Urinary bladder (tissue), 4 donors: ENCODE measurements around the gene LAMC3. TPM values are rescaled to one million over a fixed set of nuclear protein-coding genes. Genes with fewer than 3 reads are reported as not detected.
A peak's percentile ranks its signal among the peaks of the same experiment; 100 is the strongest.

ENCODE experiments used
- DNase-seq: peaks from one replicate; pipeline ENCODE4 v3.0.0-alpha.2; 2015; ENCODE audit errors: extremely low spot score
- H3K27ac ChIP-seq: one replicate; pipeline ENCODE4 v1.5.1; 2013; ENCODE audit warnings: low read depth, mild to moderate bottlenecking, moderate library complexity
- H3K36me3 ChIP-seq: one replicate; pipeline ENCODE4 v1.6.1; 2013; ENCODE audit warnings: mild to moderate bottlenecking, moderate library complexity; ENCODE audit not compliant: insufficient read depth
- H3K4me1 ChIP-seq: one replicate; pipeline ENCODE4 v1.6.1; 2013; ENCODE audit warnings: mild to moderate bottlenecking, moderate library complexity; ENCODE audit not compliant: insufficient read depth
- H3K4me3 ChIP-seq: one replicate; pipeline ENCODE4 v1.5.1; 2013; ENCODE audit warnings: low read depth, low read length
- WGBS: extraction: QIAGEN DNeasy Blood & Tissue Kit; methylation state at CpG from one replicate; pipeline ENCODE4 v1.1.7; 2013; 5-methylcytosine and 5-hydroxymethylcytosine counted together
- polyA plus RNA-seq: library from polyadenylated mRNA; stranded (reverse); fragments of 200-250 nt; gene quantifications from one replicate; pipeline ENCODE4 v1.2.3, GENCODE V29; 2013
- total RNA-seq: library from RNA; depleted of rRNA; stranded (reverse); fragments of >200 nt; gene quantifications from one replicate; pipeline ENCODE4 v1.2.3, GENCODE V29; 2014
- donor health status: healthy with polysubstance abuse.
- donor health status: healthy.

Gene LAMC3
- total and polyA plus RNA-seq, 2 donors: 12.2 to 37.1 TPM

DNA sequence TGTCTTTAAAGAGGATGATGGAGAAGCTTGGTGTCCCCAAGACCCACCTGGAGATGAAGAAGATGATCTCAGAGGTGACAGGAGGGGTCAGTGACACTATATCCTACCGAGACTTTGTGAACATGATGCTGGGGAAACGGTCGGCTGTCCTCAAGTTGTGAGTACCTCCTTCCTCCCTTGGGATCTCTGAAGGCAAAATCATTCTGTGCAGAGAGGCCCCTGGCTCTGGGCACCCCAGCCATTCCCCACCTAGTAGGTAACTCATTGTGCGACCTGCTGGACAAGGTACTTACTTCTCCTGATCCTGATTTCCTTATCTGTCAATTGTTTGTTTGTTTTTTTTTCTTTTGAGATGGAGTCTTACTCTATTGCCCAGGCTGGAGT, 108.8 kb downstream of the LAMC3 start:
- Histone ChIP-seq H3K4me1 (no peaks in the 10 kb centered on the region), H3K4me3 (no peak overlapping the region), H3K36me3 (no peaks in the 10 kb centered on the region), H3K27ac (no peak overlapping the region)
- no peak for DNase-seq
- WGBS: 85% methylated on average over 4 of the region's 4 CpGs

DNA sequence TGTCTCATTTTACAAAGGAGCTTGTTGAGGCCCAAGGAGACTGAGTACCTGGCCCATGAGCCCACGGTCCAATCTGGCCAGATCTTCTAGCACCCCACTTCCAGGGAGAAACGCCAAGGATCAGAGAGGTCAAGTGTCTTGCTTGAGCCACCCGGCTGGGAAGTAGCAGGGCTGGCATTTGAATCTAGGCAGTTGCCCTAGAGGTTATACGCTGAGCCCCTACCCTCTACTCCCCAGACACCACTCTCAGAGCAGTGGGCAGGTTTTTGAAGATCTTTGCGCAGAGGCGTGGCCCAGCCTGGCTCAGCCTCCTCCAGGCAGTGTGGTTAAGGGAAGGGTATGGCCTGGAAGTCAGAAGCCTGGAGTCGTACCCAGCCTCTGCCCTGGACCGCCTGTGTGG, 110.6 kb downstream of the LAMC3 start:
- DNase-seq: no peak
- Histone ChIP-seq H3K27ac (no peak overlapping the region), H3K4me1 (no peaks in the 10 kb centered on the region), H3K36me3 (no peaks in the 10 kb centered on the region), H3K4me3 (no peak overlapping the region)
- 86% methylated on average over 8 of the region's 8 CpGs for WGBS

DNA sequence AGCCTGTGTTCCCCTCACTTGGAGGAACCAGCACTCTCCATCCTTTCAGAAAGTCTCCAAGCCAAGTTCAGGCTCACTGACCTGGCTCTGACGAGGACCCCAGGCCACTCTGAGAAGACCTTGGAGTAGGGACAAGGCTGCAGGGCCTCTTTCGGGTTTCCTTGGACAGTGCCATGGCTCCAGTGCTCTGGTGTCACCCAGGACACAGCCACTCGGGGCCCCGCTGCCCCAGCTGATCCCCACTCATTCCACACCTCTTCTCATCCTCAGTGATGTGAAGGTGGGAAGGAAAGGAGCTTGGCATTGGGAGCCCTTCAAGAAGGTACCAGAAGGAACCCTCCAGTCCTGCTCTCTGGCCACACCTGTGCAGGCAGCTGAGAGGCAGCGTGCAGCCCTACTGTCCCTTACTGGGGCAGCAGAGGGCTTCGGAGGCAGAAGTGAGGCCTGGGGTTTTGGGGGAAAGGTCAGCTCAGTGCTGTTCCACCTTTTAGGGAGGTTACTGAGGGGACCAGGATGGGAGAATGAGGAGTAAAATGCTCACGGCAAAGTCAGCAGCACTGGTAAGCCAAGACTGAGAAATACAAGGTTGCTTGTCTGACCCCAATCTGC, 111.8 kb downstream of the LAMC3 start:
- WGBS: 92% methylated on average over 7 of the region's 7 CpGs
- Histone ChIP-seq H3K36me3 (no peaks in the 10 kb centered on the region), H3K4me1 (no peaks in the 10 kb centered on the region), H3K27ac (no peak overlapping the region), H3K4me3 (no peak overlapping the region)
- no peak for DNase-seq

DNA sequence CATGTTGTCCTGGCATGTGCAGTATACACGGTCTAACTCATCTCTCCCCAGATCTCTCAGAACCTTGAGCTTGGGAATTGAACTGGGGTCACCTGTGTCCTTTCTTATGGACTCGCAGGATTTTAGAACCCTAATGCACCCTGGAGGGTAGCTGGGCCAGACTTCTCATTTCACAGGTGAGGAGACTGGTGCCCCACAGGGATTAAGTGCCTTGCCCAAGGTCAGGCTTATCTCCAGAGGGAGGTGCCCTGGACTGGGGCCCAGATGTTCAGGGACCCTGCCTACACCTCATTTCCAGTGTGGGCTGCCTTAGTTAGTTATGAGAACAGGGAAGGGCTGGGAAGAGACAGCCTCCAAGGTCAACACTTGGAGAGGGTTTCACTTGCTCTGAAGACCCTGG, 112.4 kb downstream of the LAMC3 start:
- H3K4me3 ChIP-seq: no peak overlapping the region
- WGBS: 86% methylated on average over 2 of the region's 2 CpGs
- no peaks in the 10 kb centered on the region for H3K4me1 ChIP-seq
- no peak overlapping the region for H3K27ac ChIP-seq
- DNase-seq: no peak
- no peaks in the 10 kb centered on the region for H3K36me3 ChIP-seq

DNA sequence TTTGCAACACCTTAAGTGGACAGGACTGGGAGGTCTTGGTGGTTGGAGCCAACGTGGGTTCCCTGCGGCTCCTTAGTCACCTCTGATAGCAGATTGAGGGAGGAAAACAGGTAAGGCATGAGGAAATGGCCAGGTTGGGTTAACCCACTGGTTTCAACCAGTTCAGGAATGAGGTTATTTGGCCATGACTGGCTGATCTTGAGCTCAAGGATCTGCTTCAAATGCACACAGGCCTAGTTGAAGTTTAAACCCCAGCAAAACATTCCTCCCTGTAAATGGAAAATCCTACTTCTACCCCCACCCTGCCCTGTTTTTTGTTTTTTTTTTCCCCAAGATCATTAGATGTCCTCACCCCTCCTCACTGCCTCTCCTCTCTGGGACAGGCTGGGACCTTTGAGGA, 113.2 kb downstream of the LAMC3 start:
- DNase-seq: no peak
- H3K4me3 ChIP-seq: no peak overlapping the region
- no peaks in the 10 kb centered on the region for H3K4me1 ChIP-seq
- no peak overlapping the region for H3K27ac ChIP-seq
- WGBS: 88% methylated on average over 2 of the region's 2 CpGs
- no peaks in the 10 kb centered on the region for H3K36me3 ChIP-seq

DNA sequence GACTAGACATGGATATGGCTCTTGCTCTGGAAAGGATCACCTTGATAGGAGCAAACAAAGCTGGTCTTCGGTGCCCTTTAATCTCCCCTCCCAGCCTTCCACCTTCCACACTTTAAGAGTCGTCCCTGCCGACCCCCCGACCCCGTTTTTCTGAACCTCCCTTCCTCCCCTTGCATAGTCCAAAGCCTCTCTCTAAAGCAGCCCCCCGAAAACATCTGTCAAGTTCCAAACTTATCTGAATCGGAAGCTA, 116.0 kb downstream of the LAMC3 start:
- 2% methylated on average over 7 of the region's 7 CpGs for WGBS
- Histone ChIP-seq H3K4me1 (no peaks in the 10 kb centered on the region), H3K27ac (peak overlapping the region; percentile 85), H3K4me3 (peak overlapping the region; percentile 45), H3K36me3 (peaks cover 4% of the 10 kb centered on the region)
- DNase-seq: no peak

DNA sequence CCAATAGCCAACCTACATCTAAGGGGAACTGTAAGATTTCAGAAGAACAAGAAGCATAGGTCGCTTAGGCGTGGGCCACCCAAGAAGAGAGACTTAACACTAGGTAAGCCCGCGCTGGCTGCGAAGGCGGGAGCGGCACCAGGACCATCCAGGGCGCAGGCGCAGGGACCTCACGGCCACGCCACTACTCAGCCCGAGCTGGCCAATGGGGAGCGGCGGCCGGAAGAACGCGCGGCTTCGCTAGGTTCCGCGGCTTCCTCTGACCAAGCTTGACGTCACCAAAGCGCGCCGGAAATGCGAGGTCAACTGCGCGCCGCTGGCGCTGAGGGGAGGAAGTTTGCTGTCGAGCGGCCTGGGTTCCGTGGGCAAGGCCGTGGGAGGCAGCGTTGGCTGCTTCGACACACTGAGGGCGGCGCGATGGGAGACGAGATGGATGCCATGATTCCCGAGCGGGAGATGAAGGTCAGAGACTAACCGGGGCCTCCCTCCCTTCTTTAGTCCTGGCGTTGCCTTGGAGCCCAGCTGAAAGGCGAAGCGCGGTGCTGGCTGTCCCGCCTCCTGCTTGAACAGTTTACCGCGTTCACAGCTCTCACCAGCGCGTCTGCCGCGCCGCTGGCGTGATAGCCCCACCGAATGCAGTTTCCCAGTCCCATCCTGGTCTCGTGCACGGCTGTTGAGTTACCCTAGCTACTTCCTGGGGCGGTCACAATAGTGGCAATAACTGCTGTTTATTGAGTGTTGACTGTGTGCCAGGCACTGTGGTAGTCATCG, 116.5 kb downstream of the LAMC3 start, which contains the start of gene NUP214:
Gene NUP214, plus strand, starts transcription at position 299 of the 771 bp plus-strand sequence. Its CDS starts 119 bp downstream, at position 418.
- Histone ChIP-seq H3K27ac (peak within 1 kb of the TSS; percentile 85), H3K4me1 (no peaks in the 10 kb centered on the region), H3K36me3 (peaks cover 4% of the 10 kb centered on the region), H3K4me3 (peak within 1 kb of the TSS; percentile 87)
- WGBS: under 1% methylated on average over 61 of the region's 61 CpGs
- peak; percentile 92 for DNase-seq

DNA sequence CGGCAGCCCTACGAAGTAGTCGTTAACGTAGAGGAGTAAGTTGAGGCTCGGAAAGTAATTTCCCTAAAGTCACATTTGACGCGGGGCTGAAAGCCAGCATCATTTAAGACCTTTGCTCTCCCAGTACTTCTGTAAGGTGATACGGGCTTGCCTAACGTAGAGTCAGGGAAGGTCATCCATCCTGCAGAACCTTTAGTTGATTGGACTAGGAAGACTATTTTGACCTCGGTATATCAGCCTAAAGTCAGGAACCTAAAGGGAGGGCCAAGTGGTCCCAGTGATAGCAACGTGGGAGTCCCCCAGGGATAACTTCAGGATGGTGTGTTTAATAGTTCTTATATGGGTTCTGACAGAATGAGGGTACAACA, 117.1 kb downstream of the LAMC3 start:
- under 1% methylated on average over 11 of the region's 11 CpGs for WGBS
- H3K4me1 ChIP-seq: no peaks in the 10 kb centered on the region
- peaks cover 7% of the 10 kb centered on the region for H3K36me3 ChIP-seq
- DNase-seq: no peak
- H3K4me3 ChIP-seq: peak overlapping the region; percentile 87
- H3K27ac ChIP-seq: peak overlapping the region; percentile 84

DNA sequence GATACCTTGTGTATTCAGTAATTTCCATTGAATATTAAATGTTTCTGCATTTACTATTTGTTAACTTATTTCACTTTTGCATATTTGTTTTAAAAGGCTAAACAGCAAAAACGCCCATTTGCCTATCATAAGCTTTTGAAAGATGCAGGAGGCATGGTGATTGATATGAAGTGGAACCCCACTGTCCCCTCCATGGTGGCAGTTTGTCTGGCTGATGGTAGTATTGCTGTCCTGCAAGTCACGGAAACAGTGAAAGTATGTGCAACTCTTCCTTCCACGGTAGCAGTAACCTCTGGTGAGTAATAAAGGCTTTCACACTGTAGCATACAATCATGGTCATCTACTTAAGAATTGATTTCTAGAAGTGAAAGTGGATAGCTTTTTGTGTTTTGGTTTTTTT, 120.2 kb downstream of the LAMC3 start:
- DNase-seq: no peak
- H3K4me3 ChIP-seq: no peak overlapping the region
- H3K27ac ChIP-seq: no peak overlapping the region
- no peaks in the 10 kb centered on the region for H3K4me1 ChIP-seq
- 84% methylated on average over 3 of the region's 3 CpGs for WGBS
- peaks cover 9% of the 10 kb centered on the region for H3K36me3 ChIP-seq

DNA sequence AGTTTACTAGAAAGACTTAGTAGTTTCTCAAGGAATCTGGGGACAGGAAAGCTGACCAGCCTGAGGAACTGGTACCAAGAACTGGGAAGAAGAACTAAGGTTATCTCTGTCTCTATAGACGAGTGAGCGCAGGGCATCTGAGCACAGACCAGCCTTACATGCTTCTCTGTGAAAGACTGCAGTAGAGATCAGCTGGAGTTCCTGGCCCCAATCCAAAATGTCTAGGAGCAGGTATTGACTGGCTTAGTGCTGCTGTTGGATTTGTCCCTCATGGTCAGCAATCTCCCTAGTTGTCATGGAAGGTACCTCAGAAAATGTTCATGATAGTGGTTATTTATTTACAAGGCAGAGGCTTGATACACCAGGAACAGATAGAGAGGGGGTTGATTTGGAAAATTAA, 129.7 kb downstream of the LAMC3 start:
- Histone ChIP-seq H3K4me1 (no peaks in the 10 kb centered on the region), H3K36me3 (peaks cover 9% of the 10 kb centered on the region)
- 90% methylated on average over 2 of the region's 2 CpGs for WGBS

DNA sequence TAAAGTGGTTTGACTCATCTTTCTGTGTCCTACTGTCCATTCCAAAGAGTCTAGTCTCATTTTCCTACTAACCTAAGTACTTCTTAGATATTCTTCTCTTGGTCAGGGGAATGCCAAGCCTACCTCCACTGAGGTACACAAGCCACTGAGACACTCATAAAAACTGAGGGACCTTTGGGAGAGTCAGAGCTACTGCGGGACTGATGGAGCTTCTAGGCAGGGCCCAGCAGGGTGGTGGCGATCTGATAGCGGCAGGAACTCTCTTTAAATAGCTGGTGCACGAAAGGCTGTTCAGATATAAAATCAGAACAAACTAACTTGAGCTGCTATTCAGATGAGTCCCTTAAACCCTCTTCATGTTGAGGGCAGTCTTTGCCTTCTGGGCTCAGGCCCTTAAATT, 131.1 kb downstream of the LAMC3 start:
- no peak for DNase-seq
- H3K36me3 ChIP-seq: peaks cover 9% of the 10 kb centered on the region
- WGBS: 92% methylated on average over 4 of the region's 4 CpGs

More for the DNA sequence above, 129.7 kb downstream of the LAMC3 start:
- Histone ChIP-seq H3K4me3 (no peak overlapping the region), H3K27ac (no peak overlapping the region)
- no peak for DNase-seq

DNA sequence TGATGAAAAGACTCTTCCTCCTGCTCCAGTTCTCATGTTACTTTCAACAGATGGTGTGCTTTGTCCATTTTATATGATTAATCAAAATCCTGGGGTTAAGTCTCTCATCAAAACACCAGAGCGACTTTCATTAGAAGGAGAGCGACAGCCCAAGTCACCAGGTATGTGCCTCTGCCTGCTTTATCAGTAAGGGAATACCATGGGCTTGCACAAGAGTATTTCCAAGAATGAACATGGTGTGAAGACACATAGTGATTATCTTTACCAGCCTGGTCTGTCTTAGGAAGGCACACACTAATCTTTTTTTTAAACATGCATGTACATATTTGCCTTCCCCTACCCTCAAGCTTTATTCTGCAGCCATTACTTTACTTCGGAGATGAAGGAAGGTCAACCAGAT, 131.6 kb downstream of the LAMC3 start:
- H3K27ac ChIP-seq: no peak overlapping the region
- no peaks in the 10 kb centered on the region for H3K4me1 ChIP-seq
- WGBS: 96% methylated on average over 3 of the region's 3 CpGs
- no peak overlapping the region for H3K4me3 ChIP-seq
- DNase-seq: no peak
- peaks cover 9% of the 10 kb centered on the region for H3K36me3 ChIP-seq

More for the DNA sequence above, 131.1 kb downstream of the LAMC3 start:
- H3K4me1 ChIP-seq: no peaks in the 10 kb centered on the region
- H3K27ac ChIP-seq: no peak overlapping the region
- no peak overlapping the region for H3K4me3 ChIP-seq

DNA sequence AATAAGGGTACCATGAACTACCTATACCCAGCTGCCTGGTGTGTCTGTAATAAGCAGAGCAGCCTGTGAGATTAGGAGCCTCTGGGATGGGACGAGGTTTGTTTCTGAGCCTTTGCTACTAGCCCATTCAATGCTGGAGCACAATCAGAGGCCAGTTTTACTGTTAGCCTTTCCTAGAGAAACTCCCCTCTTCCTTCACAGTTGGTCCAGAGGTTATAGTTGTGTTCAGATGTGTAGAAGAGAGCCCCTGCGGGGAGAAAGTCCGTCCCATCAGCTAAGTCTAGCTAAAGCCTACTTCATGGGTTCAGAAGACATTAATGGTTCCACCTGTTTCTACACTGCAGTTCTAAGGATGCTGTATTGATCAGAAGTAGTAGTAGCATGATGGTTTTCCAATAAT, 133.2 kb downstream of the LAMC3 start:
- no peak overlapping the region for H3K27ac ChIP-seq
- no peak overlapping the region for H3K4me3 ChIP-seq
- 94% methylated on average over 3 of the region's 3 CpGs for WGBS
- H3K4me1 ChIP-seq: no peaks in the 10 kb centered on the region
- peaks cover 9% of the 10 kb centered on the region for H3K36me3 ChIP-seq
- DNase-seq: no peak
